GM06990 (cell line): ENCODE data around the gene GLOD5.
"Not testable (repeated sequence)": the region's sequence is repeated elsewhere in the genome, so short reads cannot be mapped to it uniquely, and the experiment has no call there.

Experiments
- DNase-seq: peaks from one replicate; pipeline ENCODE4 v3.0.0-alpha.2; 2011; ENCODE audit not compliant: insufficient read length; ENCODE audit errors: extremely low read depth
- H3K27me3 ChIP-seq: replicated peaks from 2 replicates; pipeline ENCODE4 v1.6.0; 2011; ENCODE audit warnings: low read length; ENCODE audit not compliant: control insufficient read depth, insufficient read depth
- H3K36me3 ChIP-seq: 2 replicates; pipeline ENCODE4 v1.5.1; 2011; ENCODE audit warnings: low read length; ENCODE audit not compliant: control insufficient read depth, insufficient read depth
- H3K4me3 ChIP-seq: replicated peaks from 2 replicates; pipeline ENCODE4 v1.5.1; 2011; ENCODE audit warnings: low read depth, mild to moderate bottlenecking, control low read depth, low read length
- TF ChIP-seq, protein P1 (sequence below): IDR thresholded peaks from 2 replicates; pipeline ENCODE4 v1.5.1; 2011; ENCODE audit warnings: low read length, control low read depth, mild to moderate bottlenecking, inconsistent platforms; ENCODE audit not compliant: insufficient read depth, poor library complexity, severe bottlenecking

GLOD5 gene

GRCh38 chrX:48818098-48818497 is 56.6 kb downstream of the GLOD5 start:
- TF ChIP-seq, protein P1, sequence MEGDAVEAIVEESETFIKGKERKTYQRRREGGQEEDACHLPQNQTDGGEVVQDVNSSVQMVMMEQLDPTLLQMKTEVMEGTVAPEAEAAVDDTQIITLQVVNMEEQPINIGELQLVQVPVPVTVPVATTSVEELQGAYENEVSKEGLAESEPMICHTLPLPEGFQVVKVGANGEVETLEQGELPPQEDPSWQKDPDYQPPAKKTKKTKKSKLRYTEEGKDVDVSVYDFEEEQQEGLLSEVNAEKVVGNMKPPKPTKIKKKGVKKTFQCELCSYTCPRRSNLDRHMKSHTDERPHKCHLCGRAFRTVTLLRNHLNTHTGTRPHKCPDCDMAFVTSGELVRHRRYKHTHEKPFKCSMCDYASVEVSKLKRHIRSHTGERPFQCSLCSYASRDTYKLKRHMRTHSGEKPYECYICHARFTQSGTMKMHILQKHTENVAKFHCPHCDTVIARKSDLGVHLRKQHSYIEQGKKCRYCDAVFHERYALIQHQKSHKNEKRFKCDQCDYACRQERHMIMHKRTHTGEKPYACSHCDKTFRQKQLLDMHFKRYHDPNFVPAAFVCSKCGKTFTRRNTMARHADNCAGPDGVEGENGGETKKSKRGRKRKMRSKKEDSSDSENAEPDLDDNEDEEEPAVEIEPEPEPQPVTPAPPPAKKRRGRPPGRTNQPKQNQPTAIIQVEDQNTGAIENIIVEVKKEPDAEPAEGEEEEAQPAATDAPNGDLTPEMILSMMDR = no peak
- Histone ChIP-seq H3K27me3 (no peaks in the 10 kb centered on the region), H3K36me3 (peaks cover 1% of the 10 kb centered on the region; the same call in 1 of the 2 replicates), H3K4me3 (no peak overlapping the region)
- DNase-seq = no peak

DNA sequence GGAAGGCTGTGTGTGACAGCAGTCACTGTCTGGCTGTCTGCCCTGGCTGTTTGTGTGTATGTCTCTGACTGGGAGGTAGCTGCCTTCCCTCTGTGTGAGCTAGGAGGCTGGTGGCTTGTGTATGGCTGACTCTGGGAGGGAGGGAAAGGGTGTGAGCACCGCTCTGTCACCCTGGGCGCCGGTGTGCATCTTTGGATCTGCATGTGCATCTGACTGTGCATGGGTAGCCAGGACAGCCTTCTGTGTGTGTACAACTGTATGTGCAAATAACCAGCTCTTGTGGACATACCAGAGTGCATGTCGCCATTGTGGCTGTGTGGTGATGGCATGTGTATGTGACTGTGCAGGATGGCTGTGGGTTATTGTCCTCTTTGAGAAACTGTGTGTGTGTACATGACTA is 57.3 kb downstream of the GLOD5 start:
- TF ChIP-seq, protein P1 = no peak
- no peak overlapping the region for H3K4me3 ChIP-seq
- H3K27me3 ChIP-seq = no peaks in the 10 kb centered on the region
- peaks cover 1% of the 10 kb centered on the region; the same call in 1 of the 2 replicates for H3K36me3 ChIP-seq
- no peak for DNase-seq

GRCh38 chrX:48819394-48819793 is 57.8 kb downstream of the GLOD5 start:
- not testable (repeated sequence) for H3K4me3 ChIP-seq, DNase-seq, H3K36me3 ChIP-seq, H3K27me3 ChIP-seq

DNA sequence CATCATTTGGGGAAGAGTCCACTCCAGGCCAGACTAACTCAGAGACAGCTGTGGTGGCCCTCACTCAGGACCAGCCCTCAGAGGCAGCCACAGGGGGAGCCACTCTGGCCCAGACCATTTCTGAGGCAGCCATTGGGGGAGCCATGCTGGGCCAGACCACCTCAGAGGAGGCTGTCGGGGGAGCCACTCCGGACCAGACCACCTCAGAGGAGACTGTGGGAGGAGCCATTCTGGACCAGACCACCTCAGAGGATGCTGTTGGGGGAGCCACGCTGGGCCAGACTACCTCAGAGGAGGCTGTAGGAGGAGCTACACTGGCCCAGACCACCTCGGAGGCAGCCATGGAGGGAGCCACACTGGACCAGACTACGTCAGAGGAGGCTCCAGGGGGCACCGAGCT is 61.5 kb downstream of the GLOD5 start:
- DNase-seq = no peak

More for the DNA sequence above, 61.5 kb downstream of the GLOD5 start:
- Histone ChIP-seq H3K4me3 (no peak overlapping the region), H3K36me3 (peaks cover 1% of the 10 kb centered on the region; the same call in 1 of the 2 replicates), H3K27me3 (no peaks in the 10 kb centered on the region)
- TF ChIP-seq, protein P1 = no peak
